G401 (cell line): Measurements from ENCODE around the gene DNAAF1. TPM values are rescaled to one million over a fixed set of nuclear protein-coding genes. Genes with fewer than 3 reads are reported as not detected.
"Not testable (repeated sequence)": the region's sequence is repeated elsewhere in the genome, so short reads cannot be mapped to it uniquely, and the experiment has no call there.

ENCODE experiments used
- DNase-seq: peaks from one replicate; pipeline ENCODE4 v3.0.0-alpha.2; 2015; ENCODE audit warnings: low spot score
- in situ Hi-C: cut with HindIII; loops from 2 replicates; pipeline ENCODE4 v1.10.0; 2016; ENCODE audit warnings: low sequenced_read_pairs, mixed read lengths
- total RNA-seq: library from RNA; depleted of rRNA; stranded (reverse); fragments of >200 nt; shearing (Covaris generic); gene quantifications from 2 replicates; pipeline ENCODE4 v1.2.3, GENCODE V29; 2014; rRNA removed

DNAAF1 gene
- not detected in 2 replicates for total RNA-seq

DNA sequence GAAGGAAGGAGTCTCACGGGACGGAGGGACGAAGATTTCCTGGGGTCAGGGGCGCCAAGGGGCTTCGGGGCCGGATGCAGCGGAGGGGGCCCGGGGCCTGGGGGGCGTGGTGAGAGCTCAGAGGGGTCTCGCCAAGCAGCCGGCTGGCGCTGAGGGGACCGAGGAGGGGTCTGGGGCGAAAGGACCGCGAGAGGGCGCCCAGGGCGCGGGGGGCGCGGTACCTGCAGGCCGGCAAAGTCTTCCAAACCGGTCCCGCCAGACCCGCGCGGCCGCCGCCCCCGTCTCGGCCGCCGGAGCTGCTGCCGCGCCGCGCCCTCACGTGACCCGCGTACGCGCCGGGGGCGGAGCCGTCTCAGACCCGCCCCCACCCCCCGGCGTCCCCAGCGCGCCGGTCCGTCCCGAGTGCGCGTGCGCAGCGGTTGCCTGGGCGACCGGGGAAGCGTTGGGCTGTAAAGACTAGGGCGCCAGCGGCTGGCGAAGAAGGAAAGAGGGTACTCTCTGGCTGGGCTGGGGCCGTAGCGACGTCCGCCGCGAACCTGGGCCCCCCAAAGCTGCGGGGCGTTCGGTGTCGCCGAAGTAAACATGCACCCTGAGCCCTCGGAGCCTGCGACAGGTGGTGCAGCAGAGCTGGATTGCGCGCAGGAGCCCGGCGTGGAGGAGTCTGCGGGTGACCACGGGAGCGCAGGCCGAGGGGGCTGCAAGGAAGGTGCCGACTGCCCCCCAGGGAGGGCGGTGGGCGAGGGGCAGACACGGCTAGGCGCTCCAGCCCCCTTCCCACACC, at the start of gene DNAAF1, which contains the start of gene HSDL1:
DNAAF1 (plus strand) TSS at position 450 of the 781 bp plus-strand sequence; CDS start at position 583, 133 bp downstream.
HSDL1 (minus strand) TSS at position 319 of the 781 bp plus-strand sequence. CDS start 13,856 bp downstream, outside the sequence.
- peak; percentile 88 for DNase-seq
- in situ Hi-C loops: loop anchor here (10.0 kb wide), 1 partner anchor 60 kb away; no protein-coding TSS in a partner anchor

DNA sequence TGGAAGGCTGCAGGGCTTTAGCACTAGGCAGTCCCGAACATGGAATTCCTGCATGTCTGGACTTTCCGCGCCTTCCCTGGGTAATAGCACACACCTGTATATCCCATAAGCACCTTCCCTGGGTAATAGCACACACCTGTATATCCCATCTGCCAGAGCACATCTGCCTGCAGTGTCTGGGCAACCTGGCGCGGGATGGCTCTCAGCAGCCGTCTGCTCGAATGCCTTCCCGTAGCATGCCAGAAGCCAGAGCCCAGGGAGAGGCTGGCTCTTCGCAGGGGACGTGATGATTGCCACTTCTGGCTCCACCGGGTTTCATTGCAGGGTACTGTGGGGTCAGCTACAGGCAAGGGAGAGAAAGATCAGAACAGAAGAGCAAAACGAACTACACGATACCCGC, 49.6 kb upstream of the DNAAF1 start:
- DNase-seq: peak; percentile 56
- in situ Hi-C loops: no loop called here

- in situ Hi-C loops: no loop called here
- no peak for DNase-seq
Measured at GRCh38 chr16:84096447-84097005, 48.6 kb upstream of the DNAAF1 start.

- in situ Hi-C loops: no loop called here
- DNase-seq: no peak
Measured at GRCh38 chr16:84098939-84099338, 46.2 kb upstream of the DNAAF1 start.

DNA sequence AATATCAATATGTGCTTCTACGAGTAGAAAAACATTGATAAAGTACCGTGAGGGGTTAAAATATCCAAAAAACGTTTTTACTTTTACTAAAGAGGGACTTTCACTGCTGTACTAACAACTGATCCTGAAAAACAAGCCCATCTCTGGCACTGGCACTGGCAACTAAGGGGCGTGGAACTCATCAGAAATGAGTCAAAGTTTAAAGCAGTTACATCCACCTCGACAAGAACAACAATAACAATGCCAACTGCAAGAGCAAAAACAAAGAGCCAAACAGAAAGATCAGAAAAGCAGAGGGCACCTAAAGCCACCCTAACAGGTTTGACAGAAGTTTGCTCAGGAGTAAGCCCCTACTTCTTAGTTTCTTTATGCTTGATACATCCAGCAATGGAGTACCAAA, 41.4 kb upstream of the DNAAF1 start:
- in situ Hi-C loops: no loop called here
- no peak for DNase-seq

DNA sequence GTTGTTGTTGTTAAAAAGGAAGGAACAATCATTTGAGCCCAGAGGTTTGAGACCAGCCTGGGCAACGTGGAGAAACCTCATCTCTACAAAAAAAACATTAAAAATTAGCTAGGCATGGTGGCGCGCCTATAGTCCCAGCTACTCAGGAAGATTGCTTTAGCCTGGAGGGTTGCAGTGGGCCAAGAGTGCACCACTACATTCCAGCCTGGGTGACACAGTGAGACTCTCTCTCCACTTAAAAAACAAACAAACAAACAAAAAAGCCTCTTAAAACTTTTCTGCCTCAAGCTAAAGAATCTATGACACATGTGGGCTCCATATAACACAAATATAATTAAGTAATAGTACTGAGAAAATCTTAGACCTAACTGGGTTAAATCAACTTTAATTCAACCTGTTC, 40.9 kb upstream of the DNAAF1 start:
- in situ Hi-C loops: no loop called here
- DNase-seq: no peak

GRCh38 chr16:84105301-84105815, 39.8 kb upstream of the DNAAF1 start:
- in situ Hi-C loops: no loop called here
- DNase-seq: no peak

- in situ Hi-C loops: no loop called here
- DNase-seq: no peak
Measured at GRCh38 chr16:84105948-84106740, 39.0 kb upstream of the DNAAF1 start.

GRCh38 chr16:84107921-84108320, 37.2 kb upstream of the DNAAF1 start:
- in situ Hi-C loops: no loop called here

DNA sequence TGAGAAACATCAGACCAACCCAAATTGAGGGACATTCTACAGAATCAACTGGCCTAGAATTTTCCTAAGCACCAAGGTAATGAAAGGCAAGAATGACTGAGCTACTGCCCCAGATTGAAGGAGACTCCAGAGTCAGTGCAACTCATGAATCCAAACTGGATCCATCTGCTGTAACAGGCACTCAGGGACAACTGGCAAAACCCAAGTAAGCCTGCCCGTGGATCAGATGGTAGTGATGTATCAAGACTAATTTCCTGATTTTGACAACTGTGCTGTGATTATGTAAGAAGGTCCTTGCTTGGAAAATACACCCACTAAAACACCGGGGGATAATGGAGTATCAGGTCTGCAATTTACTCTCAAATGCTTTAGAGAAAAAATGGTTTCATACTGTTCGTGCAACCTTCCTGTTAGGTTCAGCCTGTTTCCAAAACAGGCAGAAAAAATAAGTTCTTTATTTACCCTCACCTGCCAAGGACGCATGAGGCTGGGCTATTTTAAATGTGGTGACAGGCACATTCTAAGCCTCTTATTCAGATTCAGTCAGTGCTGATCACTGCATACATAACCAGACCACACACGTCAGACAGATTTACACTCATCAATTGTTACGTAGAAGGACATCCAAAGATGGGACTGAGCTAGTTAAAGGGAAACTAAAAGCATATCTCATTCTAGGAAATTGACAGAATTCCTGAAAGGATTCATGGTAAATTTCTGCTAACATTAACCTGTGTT, 35.3 kb upstream of the DNAAF1 start:
- in situ Hi-C loops: no loop called here
- DNase-seq: peak; percentile 75

More at GRCh38 chr16:84107921-84108320, 37.2 kb upstream of the DNAAF1 start:
- no peak for DNase-seq

DNA sequence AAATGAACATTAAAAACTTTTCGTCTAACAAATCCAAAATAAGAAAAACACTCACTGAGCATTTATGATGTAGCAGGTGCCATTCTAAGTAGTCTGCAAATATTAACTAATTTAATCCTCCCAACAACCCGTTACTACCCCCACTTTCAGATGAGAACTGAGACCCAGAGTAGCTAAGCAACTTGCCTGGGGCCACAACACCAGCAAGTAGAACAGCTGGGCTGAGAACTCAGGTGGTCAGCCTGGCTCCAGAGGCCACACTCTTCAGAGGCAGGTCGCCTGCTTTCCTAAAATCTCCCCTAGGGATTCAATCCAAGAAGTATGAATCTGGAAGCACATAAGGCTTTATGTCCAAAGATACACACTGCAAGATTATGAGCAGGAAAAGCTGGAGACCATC, 34.6 kb upstream of the DNAAF1 start:
- in situ Hi-C loops: no loop called here

DNA sequence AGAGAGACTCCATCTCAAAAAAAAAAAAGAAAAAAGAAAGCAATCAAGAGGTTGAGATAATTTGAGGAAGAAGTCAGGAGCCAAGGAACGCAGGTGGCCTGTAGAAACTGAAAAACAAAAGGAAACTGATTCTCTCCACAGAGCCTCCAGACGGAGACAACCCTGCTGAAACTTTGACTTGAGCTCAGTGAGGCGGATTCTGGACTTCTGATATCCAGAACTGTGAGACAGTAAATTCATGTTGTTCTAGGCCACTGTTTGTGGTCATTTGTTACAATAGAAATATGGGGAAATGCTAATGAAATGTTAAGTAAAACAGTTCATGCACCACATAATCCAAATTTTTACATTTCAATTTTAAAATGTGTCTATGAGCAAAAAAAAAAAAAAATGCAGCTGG, 33.6 kb upstream of the DNAAF1 start:
- in situ Hi-C loops: no loop called here
- no peak for DNase-seq

More for the DNA sequence above, 34.6 kb upstream of the DNAAF1 start:
- no peak for DNase-seq

- in situ Hi-C loops, DNase-seq: not testable (repeated sequence)
Measured at GRCh38 chr16:84111949-84112348, 33.2 kb upstream of the DNAAF1 start.

- in situ Hi-C loops: no loop called here
- DNase-seq: peak; percentile 63
Measured at GRCh38 chr16:84115919-84116719, 29.0 kb upstream of the DNAAF1 start.

- in situ Hi-C loops: no loop called here
- peak; percentile 96 for DNase-seq
Measured at GRCh38 chr16:84116720-84117493, 28.2 kb upstream of the DNAAF1 start, which contains the start of gene MBTPS1. MBTPS1 (minus strand) TSS chr16:84116942; CDS start chr16:84101783, 15,159 bp downstream.

- in situ Hi-C loops: no loop called here
- peak; percentile 65 for DNase-seq
Measured at GRCh38 chr16:84117494-84117843, 27.6 kb upstream of the DNAAF1 start.

DNA sequence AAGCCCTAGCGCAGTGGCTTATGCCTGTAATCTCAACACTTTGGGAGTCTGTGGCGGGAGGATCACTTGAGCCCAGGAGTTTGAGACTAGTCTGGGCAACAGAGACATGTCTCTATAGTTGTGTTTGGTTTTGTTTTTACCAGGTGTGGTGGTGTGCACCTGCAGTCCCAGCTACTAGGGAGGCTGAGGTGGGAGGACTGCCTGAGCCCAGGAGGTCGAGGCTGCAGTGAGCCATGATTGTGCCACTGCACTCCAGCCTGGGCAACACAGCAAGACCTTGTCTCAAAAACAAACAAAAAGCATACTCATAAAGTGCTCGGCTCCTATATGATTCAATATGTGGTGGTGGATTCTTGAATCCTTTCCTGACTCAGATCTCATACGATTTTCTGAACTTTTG, 26.8 kb upstream of the DNAAF1 start:
- in situ Hi-C loops, DNase-seq: not testable (repeated sequence)
